Neural crest cell (in vitro differentiated cells): Measurements from ENCODE around the gene ACSS2. TPM values are rescaled to one million over a fixed set of nuclear protein-coding genes. Genes with fewer than 3 reads are reported as not detected.

Source experiments
- DNase-seq: peaks from one replicate; pipeline ENCODE4 v3.0.0; 2021; ENCODE audit warnings: low read depth, mixed read lengths, low spot score
- H3K27ac Mint-ChIP-seq: one replicate; pipeline ENCODE4 v1.8.0; 2021; ENCODE audit warnings: mild to moderate bottlenecking, mixed read lengths; ENCODE audit not compliant: unreplicated experiment
- H3K27me3 Mint-ChIP-seq: 2 replicates; pipeline ENCODE4 v1.8.0; 2021; ENCODE audit warnings: low read depth, mild to moderate bottlenecking, mixed read lengths
- H3K36me3 Mint-ChIP-seq: 2 replicates; pipeline ENCODE4 v1.8.0; 2021; ENCODE audit warnings: low read depth, mild to moderate bottlenecking, mixed read lengths
- H3K4me1 Mint-ChIP-seq: 2 replicates; pipeline ENCODE4 v1.8.0; 2021; ENCODE audit warnings: mixed read lengths
- H3K4me3 Mint-ChIP-seq: one replicate; pipeline ENCODE4 v1.8.0; 2021; ENCODE audit warnings: mild to moderate bottlenecking, mixed read lengths
- H3K9me3 Mint-ChIP-seq: 2 replicates; pipeline ENCODE4 v1.8.0; 2021; ENCODE audit warnings: mixed read lengths
- CTCF ChIP-seq: fragments of 200-600 bp; sonication (generic); conservative IDR thresholded peaks from 2 replicates; pipeline ENCODE4 v1.5.0; 2021; ENCODE audit warnings: antibody characterized with exemption, mild to moderate bottlenecking
- total RNA-seq: library from RNA; stranded (reverse); gene quantifications from 2 replicates; pipeline ENCODE4 v1.2.1, GENCODE V29; 2021

ACSS2 gene
- total RNA-seq, 1 donor from 2014 or later = 90.9 TPM

- Mint-ChIP-seq H3K27me3 (no peaks in the 10 kb centered on the region), H3K4me3 (no peak overlapping the region), H3K27ac (peak overlapping the region; percentile 0), H3K9me3 (no peaks in the 10 kb centered on the region), H3K36me3 (peaks cover 13% of the 10 kb centered on the region), H3K4me1 (no peaks in the 10 kb centered on the region)
- no peak for DNase-seq
- no peak for TF ChIP-seq CTCF
These were observed 62.2 kb downstream of the ACSS2 start for GRCh38 chr20:34938466-34939163.

GRCh38 chr20:34940081-34940481 is 63.7 kb downstream of the ACSS2 start:
- H3K36me3 Mint-ChIP-seq = peaks cover 13% of the 10 kb centered on the region
- TF ChIP-seq CTCF = no peak
- H3K4me3 Mint-ChIP-seq = no peak overlapping the region
- H3K27ac Mint-ChIP-seq = no peak overlapping the region
- DNase-seq = no peak
- H3K27me3 Mint-ChIP-seq = no peaks in the 10 kb centered on the region
- H3K4me1 Mint-ChIP-seq = no peaks in the 10 kb centered on the region
- no peaks in the 10 kb centered on the region for H3K9me3 Mint-ChIP-seq

GRCh38 chr20:34941226-34941625 is 64.8 kb downstream of the ACSS2 start:
- no peak overlapping the region for H3K27ac Mint-ChIP-seq
- no peak overlapping the region for H3K4me3 Mint-ChIP-seq
- H3K4me1 Mint-ChIP-seq = no peaks in the 10 kb centered on the region
- TF ChIP-seq CTCF = no peak
- H3K36me3 Mint-ChIP-seq = peaks cover 11% of the 10 kb centered on the region
- H3K27me3 Mint-ChIP-seq = no peaks in the 10 kb centered on the region
- no peak for DNase-seq
- no peaks in the 10 kb centered on the region for H3K9me3 Mint-ChIP-seq

DNA sequence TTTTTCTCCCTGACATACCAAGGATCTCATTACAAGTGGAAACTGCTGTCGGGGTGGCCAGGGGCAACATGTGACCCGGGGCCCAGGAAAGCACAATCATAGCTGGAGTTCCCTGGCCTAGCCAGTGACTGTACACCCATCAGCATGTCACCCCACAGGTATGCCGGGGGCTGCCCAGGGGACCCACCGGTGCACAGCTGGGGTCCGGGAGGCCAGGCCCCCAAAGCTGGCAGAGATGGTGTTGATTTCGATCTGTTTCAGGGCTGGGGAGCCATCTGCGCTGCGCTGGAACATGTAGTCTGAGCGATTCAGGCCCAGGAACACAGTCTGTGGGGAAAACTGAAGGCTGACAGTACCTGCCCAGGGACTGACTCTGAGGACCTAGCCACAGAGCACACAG is 65.9 kb downstream of the ACSS2 start:
- no peak overlapping the region for H3K4me3 Mint-ChIP-seq
- no peaks in the 10 kb centered on the region for H3K4me1 Mint-ChIP-seq
- H3K27me3 Mint-ChIP-seq = no peaks in the 10 kb centered on the region
- no peak overlapping the region for H3K27ac Mint-ChIP-seq
- no peaks in the 10 kb centered on the region for H3K9me3 Mint-ChIP-seq
- no peak for DNase-seq
- H3K36me3 Mint-ChIP-seq = peaks cover 8% of the 10 kb centered on the region
- TF ChIP-seq CTCF = no peak

DNA sequence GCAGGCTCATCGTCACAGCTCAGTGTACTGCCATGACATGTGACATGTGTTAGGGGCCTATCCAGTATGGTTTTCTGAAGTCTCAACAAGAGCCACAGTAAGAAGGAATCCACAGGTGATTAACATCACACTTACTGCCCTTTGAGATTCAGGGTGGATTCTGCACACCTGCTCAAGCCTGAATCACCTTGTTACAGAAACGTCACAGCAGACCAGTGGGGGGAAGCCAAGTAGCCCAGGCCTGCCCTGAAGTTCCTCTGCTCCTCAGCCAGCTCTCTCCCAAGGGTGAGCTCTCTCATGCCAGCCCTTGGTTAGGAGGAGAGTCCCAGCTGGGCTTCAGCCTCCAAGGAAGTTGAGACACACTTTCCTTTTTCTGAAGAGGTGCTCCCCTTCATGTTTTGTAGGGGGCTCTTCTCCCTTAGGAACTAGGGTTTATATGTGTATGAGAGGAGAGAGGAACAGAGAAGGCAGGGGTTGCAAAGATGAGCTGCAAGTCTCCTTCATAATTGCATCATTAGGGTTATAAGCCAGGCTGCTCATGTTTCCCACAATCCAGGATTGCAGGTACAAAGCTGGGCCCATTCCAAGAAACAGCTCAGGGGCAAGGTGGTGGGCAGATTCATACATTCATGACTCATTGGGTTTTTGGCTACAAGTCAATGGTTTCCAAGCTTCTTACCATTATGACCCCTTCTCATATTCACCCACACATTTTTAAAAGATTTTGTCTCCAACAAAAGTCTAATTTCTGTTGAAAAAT is 67.6 kb downstream of the ACSS2 start:
- H3K4me1 Mint-ChIP-seq = no peaks in the 10 kb centered on the region
- no peak overlapping the region for H3K4me3 Mint-ChIP-seq
- no peak for TF ChIP-seq CTCF
- H3K36me3 Mint-ChIP-seq = peaks cover 8% of the 10 kb centered on the region
- no peaks in the 10 kb centered on the region for H3K9me3 Mint-ChIP-seq
- DNase-seq = no peak
- no peak overlapping the region for H3K27ac Mint-ChIP-seq
- no peaks in the 10 kb centered on the region for H3K27me3 Mint-ChIP-seq
